GM12878 (cell line): ENCODE results near the gene HSPB6. TPM values are rescaled to one million over a fixed set of nuclear protein-coding genes. Genes with fewer than 3 reads are reported as not detected.

Experiments
- BMI1 ChIP-seq: fragments of 450-650 bp; IDR thresholded peaks from 2 replicates; pipeline ENCODE4 v1.6.1; 2016; ENCODE audit warnings: mild to moderate bottlenecking, moderate library complexity, borderline replicate concordance
- CREB1 ChIP-seq: IDR thresholded peaks from 2 replicates; pipeline ENCODE4 v1.6.1; 2012; ENCODE audit warnings: low read depth, mild to moderate bottlenecking, inconsistent platforms
- CREM ChIP-seq: IDR thresholded peaks from 2 replicates; pipeline ENCODE4 v1.6.1; 2014; ENCODE audit warnings: antibody characterized with exemption, low read depth
- CTCF ChIP-seq, 3 experiments: IDR thresholded peaks in 2 of 3; conservative IDR thresholded peaks in 1 of 3; 2 replicates each; pipeline ENCODE4 v1.5.1; 2011; ENCODE audit warnings: low read depth in 3 of 3, low read length in 3 of 3, mild to moderate bottlenecking in 3 of 3, control low read depth in 2 of 3, moderate library complexity in 2 of 3, inconsistent platforms in 1 of 3, mixed read lengths in 1 of 3; ENCODE audit not compliant: control insufficient read depth in 2 of 3, insufficient read depth in 1 of 3; ENCODE audit errors: extremely low read depth in 1 of 3
- EED ChIP-seq: sonication (generic); IDR thresholded peaks from 2 replicates; pipeline ENCODE4 v1.6.1; 2016; ENCODE audit warnings: antibody characterized with exemption, low read depth
- EP300 ChIP-seq, 2 experiments: fragments of 150-350 bp in 1 of 2; IDR thresholded peaks; 2 replicates each; pipeline ENCODE4 v1.6.1; 2011 to 2012; ENCODE audit warnings: low read depth in 2 of 2, low read length in 2 of 2, borderline replicate concordance in 1 of 2, improper control_type of control experiment in 1 of 2, inconsistent platforms in 1 of 2; ENCODE audit not compliant: control insufficient read depth in 1 of 2
- FOXM1 ChIP-seq: IDR thresholded peaks from 2 replicates; pipeline ENCODE4 v1.6.1; 2012; ENCODE audit warnings: low read depth, mild to moderate bottlenecking, inconsistent platforms, low read length, moderate library complexity
- GATAD2B ChIP-seq: fragments of 450-650 bp; conservative IDR thresholded peaks from 2 replicates; pipeline ENCODE4 v1.6.1; 2017; ENCODE audit warnings: low read depth, mild to moderate bottlenecking, moderate library complexity
- HDAC6 ChIP-seq: fragments of 200-600 bp; sonication (generic); IDR thresholded peaks from one replicate; pipeline ENCODE4 v1.8.0; 2017; ENCODE audit warnings: antibody characterized with exemption; ENCODE audit not compliant: unreplicated experiment
- HDGF ChIP-seq: fragments of 450-650 bp; IDR thresholded peaks from 2 replicates; pipeline ENCODE4 v1.6.1; 2016; ENCODE audit warnings: antibody characterized with exemption
- IKZF1 ChIP-seq: fragments of 450-650 bp; conservative IDR thresholded peaks from 2 replicates; pipeline ENCODE4 v1.6.1; 2017; ENCODE audit warnings: antibody characterized with exemption, mild to moderate bottlenecking
- IRF4 ChIP-seq: IDR thresholded peaks from 2 replicates; pipeline ENCODE4 v1.6.1; 2011; ENCODE audit warnings: low read depth, low read length
- MXI1 ChIP-seq: fragments of 150-350 bp; IDR thresholded peaks from 2 replicates; pipeline ENCODE4 v1.6.1; 2011; ENCODE audit warnings: low read depth, mild to moderate bottlenecking, inconsistent platforms, low read length, improper control_type of control experiment
- NR2C1 ChIP-seq: fragments of 450-650 bp; IDR thresholded peaks from 2 replicates; pipeline ENCODE4 v1.6.1; 2017; ENCODE audit warnings: antibody characterized with exemption, mild to moderate bottlenecking, moderate library complexity
- RUNX3 ChIP-seq: IDR thresholded peaks from 2 replicates; pipeline ENCODE4 v1.6.1; 2012; ENCODE audit warnings: low read length, inconsistent platforms
- SMC3 ChIP-seq: IDR thresholded peaks from 2 replicates; pipeline ENCODE4 v1.6.1; 2011; ENCODE audit warnings: low read length, improper control_type of control experiment, borderline replicate concordance
- SREBF1 ChIP-seq: IDR thresholded peaks from 2 replicates; pipeline ENCODE4 v1.6.1; 2012; ENCODE audit warnings: mild to moderate bottlenecking, low read length
- SREBF2 ChIP-seq: IDR thresholded peaks from 2 replicates; pipeline ENCODE4 v1.6.1; 2012; ENCODE audit warnings: mild to moderate bottlenecking, low read length
- YBX1 ChIP-seq: fragments of 450-650 bp; IDR thresholded peaks from 2 replicates; pipeline ENCODE4 v1.6.1; 2016; ENCODE audit warnings: antibody characterized with exemption
- polyA plus RNA-seq, 11 experiments: library from polyadenylated mRNA; depleted of rRNA in 4 of 11; unstranded in 6 of 11; stranded (reverse) in 5 of 11; fragments of >200 nt; fragmentation: Nextera tagmentation in 4 of 11; fragmentation: Illumina TruSeq in 1 of 11; extraction: Ambion mirVana in 4 of 11; extraction: Trizol in 1 of 11; gene quantifications; 1 replicate in 1 of 11; 2 replicates in 10 of 11; pipeline versions ENCODE4 v1.2.1 to v1.2.3, GENCODE V29; 2011 to 2016; ENCODE audit warnings: inconsistent platforms in 2 of 11, missing spikeins in 2 of 11, low read depth in 1 of 11
- total RNA-seq, 4 experiments: library from RNA; depleted of rRNA in 3 of 4; stranded (reverse); fragments of >200 nt in 3 of 4; fragmentation: Illumina TruSeq in 1 of 4; extraction: Trizol in 1 of 4; gene quantifications; 2 replicates each; pipeline versions ENCODE4 v1.2.1 to v1.2.3, GENCODE V29; 2013 to 2021
- TF ChIP-seq, protein P1 (sequence below): fragments of 450-650 bp; IDR thresholded peaks from 2 replicates; pipeline ENCODE4 v1.6.1; 2017; ENCODE audit warnings: mild to moderate bottlenecking, moderate library complexity
- TF ChIP-seq, protein P2 (sequence below): fragments of 450-650 bp; IDR thresholded peaks from 2 replicates; pipeline ENCODE4 v1.6.1; 2014; ENCODE audit warnings: mild to moderate bottlenecking
- TF ChIP-seq, protein P3 (sequence below): fragments of 450-650 bp; IDR thresholded peaks from 2 replicates; pipeline ENCODE4 v1.6.1; 2017; ENCODE audit warnings: antibody characterized with exemption, mild to moderate bottlenecking, moderate library complexity

The HSPB6 gene
- total and polyA plus RNA-seq, 10 of the 15 experiments (the other 5 are each of a cell fraction or from before 2014, with no cell fraction given): 0.09 to 1.6 (median 0.36) TPM; not detected in 4

GRCh38 chr19:35742121-35742724 is 14.6 kb downstream of the HSPB6 start, which contains the start of gene IGFLR1 (continued):
- TF ChIP-seq, protein P1, sequence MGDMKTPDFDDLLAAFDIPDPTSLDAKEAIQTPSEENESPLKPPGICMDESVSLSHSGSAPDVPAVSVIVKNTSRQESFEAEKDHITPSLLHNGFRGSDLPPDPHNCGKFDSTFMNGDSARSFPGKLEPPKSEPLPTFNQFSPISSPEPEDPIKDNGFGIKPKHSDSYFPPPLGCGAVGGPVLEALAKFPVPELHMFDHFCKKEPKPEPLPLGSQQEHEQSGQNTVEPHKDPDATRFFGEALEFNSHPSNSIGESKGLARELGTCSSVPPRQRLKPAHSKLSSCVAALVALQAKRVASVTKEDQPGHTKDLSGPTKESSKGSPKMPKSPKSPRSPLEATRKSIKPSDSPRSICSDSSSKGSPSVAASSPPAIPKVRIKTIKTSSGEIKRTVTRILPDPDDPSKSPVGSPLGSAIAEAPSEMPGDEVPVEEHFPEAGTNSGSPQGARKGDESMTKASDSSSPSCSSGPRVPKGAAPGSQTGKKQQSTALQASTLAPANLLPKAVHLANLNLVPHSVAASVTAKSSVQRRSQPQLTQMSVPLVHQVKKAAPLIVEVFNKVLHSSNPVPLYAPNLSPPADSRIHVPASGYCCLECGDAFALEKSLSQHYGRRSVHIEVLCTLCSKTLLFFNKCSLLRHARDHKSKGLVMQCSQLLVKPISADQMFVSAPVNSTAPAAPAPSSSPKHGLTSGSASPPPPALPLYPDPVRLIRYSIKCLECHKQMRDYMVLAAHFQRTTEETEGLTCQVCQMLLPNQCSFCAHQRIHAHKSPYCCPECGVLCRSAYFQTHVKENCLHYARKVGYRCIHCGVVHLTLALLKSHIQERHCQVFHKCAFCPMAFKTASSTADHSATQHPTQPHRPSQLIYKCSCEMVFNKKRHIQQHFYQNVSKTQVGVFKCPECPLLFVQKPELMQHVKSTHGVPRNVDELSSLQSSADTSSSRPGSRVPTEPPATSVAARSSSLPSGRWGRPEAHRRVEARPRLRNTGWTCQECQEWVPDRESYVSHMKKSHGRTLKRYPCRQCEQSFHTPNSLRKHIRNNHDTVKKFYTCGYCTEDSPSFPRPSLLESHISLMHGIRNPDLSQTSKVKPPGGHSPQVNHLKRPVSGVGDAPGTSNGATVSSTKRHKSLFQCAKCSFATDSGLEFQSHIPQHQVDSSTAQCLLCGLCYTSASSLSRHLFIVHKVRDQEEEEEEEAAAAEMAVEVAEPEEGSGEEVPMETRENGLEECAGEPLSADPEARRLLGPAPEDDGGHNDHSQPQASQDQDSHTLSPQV: no peak
- TF ChIP-seq HDGF (peak; percentile 92), NR2C1 (no peak), YBX1 (no peak), BMI1 (0 out of 2 replicates have a peak, but pooled peaks have one; percentile 13), RUNX3 (peak; percentile 99), SREBF1 (no peak), SMC3 (no peak), HDAC6 (no peak), GATAD2B (peak; percentile 75), CREM (peak; percentile 95), EP300 (IDR thresholded peaks at IDR 0.05; ENCODE audit: borderline replicate concordance in 1 of 2, control insufficient read depth in 1 of 2, low read depth in 2 of 2, low read length in 2 of 2) (peak; percentile 86 to 95; a peak in 3 of 4 replicates), EED (peak; percentile 87; the same call in 1 of the 2 replicates), CREB1 (peak; percentile 91), IRF4 (peak; percentile 93), MXI1 (peak; percentile 80; the same call in 1 of the 2 replicates), CTCF (IDR thresholded peaks at IDR 0.05 in 2 of 3, conservative IDR thresholded peaks at IDR 0.05 in 1 of 3; ENCODE audit: control insufficient read depth in 2 of 3, extremely low read depth in 1 of 3, insufficient read depth in 1 of 3, low read depth in 3 of 3, low read length in 3 of 3) (no peak), FOXM1 (peak; percentile 52; the same call in 1 of the 2 replicates), SREBF2 (no peak), IKZF1 (peak; percentile 79)
- TF ChIP-seq, protein P2, sequence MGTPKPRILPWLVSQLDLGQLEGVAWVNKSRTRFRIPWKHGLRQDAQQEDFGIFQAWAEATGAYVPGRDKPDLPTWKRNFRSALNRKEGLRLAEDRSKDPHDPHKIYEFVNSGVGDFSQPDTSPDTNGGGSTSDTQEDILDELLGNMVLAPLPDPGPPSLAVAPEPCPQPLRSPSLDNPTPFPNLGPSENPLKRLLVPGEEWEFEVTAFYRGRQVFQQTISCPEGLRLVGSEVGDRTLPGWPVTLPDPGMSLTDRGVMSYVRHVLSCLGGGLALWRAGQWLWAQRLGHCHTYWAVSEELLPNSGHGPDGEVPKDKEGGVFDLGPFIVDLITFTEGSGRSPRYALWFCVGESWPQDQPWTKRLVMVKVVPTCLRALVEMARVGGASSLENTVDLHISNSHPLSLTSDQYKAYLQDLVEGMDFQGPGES: no peak
- TF ChIP-seq, protein P3, sequence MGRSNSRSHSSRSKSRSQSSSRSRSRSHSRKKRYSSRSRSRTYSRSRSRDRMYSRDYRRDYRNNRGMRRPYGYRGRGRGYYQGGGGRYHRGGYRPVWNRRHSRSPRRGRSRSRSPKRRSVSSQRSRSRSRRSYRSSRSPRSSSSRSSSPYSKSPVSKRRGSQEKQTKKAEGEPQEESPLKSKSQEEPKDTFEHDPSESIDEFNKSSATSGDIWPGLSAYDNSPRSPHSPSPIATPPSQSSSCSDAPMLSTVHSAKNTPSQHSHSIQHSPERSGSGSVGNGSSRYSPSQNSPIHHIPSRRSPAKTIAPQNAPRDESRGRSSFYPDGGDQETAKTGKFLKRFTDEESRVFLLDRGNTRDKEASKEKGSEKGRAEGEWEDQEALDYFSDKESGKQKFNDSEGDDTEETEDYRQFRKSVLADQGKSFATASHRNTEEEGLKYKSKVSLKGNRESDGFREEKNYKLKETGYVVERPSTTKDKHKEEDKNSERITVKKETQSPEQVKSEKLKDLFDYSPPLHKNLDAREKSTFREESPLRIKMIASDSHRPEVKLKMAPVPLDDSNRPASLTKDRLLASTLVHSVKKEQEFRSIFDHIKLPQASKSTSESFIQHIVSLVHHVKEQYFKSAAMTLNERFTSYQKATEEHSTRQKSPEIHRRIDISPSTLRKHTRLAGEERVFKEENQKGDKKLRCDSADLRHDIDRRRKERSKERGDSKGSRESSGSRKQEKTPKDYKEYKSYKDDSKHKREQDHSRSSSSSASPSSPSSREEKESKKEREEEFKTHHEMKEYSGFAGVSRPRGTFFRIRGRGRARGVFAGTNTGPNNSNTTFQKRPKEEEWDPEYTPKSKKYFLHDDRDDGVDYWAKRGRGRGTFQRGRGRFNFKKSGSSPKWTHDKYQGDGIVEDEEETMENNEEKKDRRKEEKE: no peak
